Stimulated activated CD8-positive, alpha-beta memory T cell treated with anti-CD3 and anti-CD28 coated beads, Interleukin-2, amount 100 ng/mL, for 48 hours (primary cell): ENCODE measurements around the gene GALNTL6.

Experiments
- DNase-seq, 2 donors: peaks; one replicate each; pipeline ENCODE4 v3.0.0-alpha.2; 2020; ENCODE audit warnings: low read depth in 2 of 2

Gene GALNTL6

GRCh38 chr4:173056271-173056670 lies 1243.1 kb downstream of the GALNTL6 start:
- no peak for DNase-seq

- no peak for DNase-seq
These were observed 1243.5 kb downstream of the GALNTL6 start for GRCh38 chr4:173056710-173057109.

GRCh38 chr4:173057442-173057841 lies 1244.2 kb downstream of the GALNTL6 start:
- no peak for DNase-seq

GRCh38 chr4:173057901-173058300 lies 1244.7 kb downstream of the GALNTL6 start:
- DNase-seq: no peak

GRCh38 chr4:173061160-173061559 lies 1248.0 kb downstream of the GALNTL6 start:
- no peak for DNase-seq

GRCh38 chr4:173073939-173074500 lies 1260.8 kb downstream of the GALNTL6 start:
- no peak for DNase-seq

- no peak for DNase-seq
These were observed 1261.3 kb downstream of the GALNTL6 start for GRCh38 chr4:173074501-173074946.

- DNase-seq: no peak
These were observed 1263.9 kb downstream of the GALNTL6 start for GRCh38 chr4:173076903-173077634.

GRCh38 chr4:173088144-173088543 lies 1274.9 kb downstream of the GALNTL6 start:
- DNase-seq: no peak
